IPS-NIHi7 (cell line): Measurements from ENCODE around the gene CPT1B.
"Not testable (repeated sequence)": the region's sequence is repeated elsewhere in the genome, so short reads cannot be mapped to it uniquely, and the experiment has no call there.

Experiments used
- DNase-seq: peaks from one replicate; pipeline ENCODE4 v3.0.0; 2012; ENCODE audit warnings: mixed read lengths; ENCODE audit errors: extremely low spot score

CPT1B gene

GRCh38 chr22:50609599-50609998 is 31.4 kb upstream of the CPT1B start:
- DNase-seq, result no peak

GRCh38 chr22:50608996-50609395 is 30.8 kb upstream of the CPT1B start:
- no peak for DNase-seq

GRCh38 chr22:50608058-50608840 is 30.0 kb upstream of the CPT1B start:
- not testable (repeated sequence) for DNase-seq

GRCh38 chr22:50607659-50608020 is 29.4 kb upstream of the CPT1B start:
- DNase-seq, result no peak

GRCh38 chr22:50606946-50607658 is 28.9 kb upstream of the CPT1B start:
- DNase-seq, result no peak

- no peak for DNase-seq
Observed at GRCh38 chr22:50606165-50606945, 28.1 kb upstream of the CPT1B start.

GRCh38 chr22:50605613-50606074 is 27.4 kb upstream of the CPT1B start:
- DNase-seq, result no peak

- no peak for DNase-seq
Observed at GRCh38 chr22:50605002-50605612, 26.9 kb upstream of the CPT1B start.

- no peak for DNase-seq
Observed at GRCh38 chr22:50604256-50605001, 26.2 kb upstream of the CPT1B start.

- DNase-seq, result no peak
Observed at GRCh38 chr22:50603511-50604255, 25.5 kb upstream of the CPT1B start.

GRCh38 chr22:50602338-50602700 is 24.1 kb upstream of the CPT1B start:
- DNase-seq, result no peak

GRCh38 chr22:50601669-50602337 is 23.6 kb upstream of the CPT1B start:
- no peak for DNase-seq

GRCh38 chr22:50600967-50601668 is 22.9 kb upstream of the CPT1B start:
- DNase-seq, result no peak

- no peak for DNase-seq
Observed at GRCh38 chr22:50600538-50600937, 22.3 kb upstream of the CPT1B start, which contains the start of gene MAPK8IP2. Gene MAPK8IP2, plus strand, starts transcription at chr22:50600793. Its CDS starts 26 bp downstream, at chr22:50600819.

- peak; percentile 96 for DNase-seq
Observed at GRCh38 chr22:50599816-50600455, 21.7 kb upstream of the CPT1B start.

- DNase-seq, result no peak
Observed at GRCh38 chr22:50597097-50597496, 18.9 kb upstream of the CPT1B start.

- DNase-seq, result no peak
Observed at GRCh38 chr22:50595189-50595588, 17.0 kb upstream of the CPT1B start.

GRCh38 chr22:50587407-50587806 is 9.2 kb upstream of the CPT1B start:
- no peak for DNase-seq

GRCh38 chr22:50586416-50586815 is 8.2 kb upstream of the CPT1B start:
- no peak for DNase-seq
